Loucy (cell line): ENCODE results near the gene GRIPAP1.

Source experiments
- H2AFZ ChIP-seq: fragments of 200-600 bp; sonication (generic); 2 replicates; pipeline ENCODE4 v1.6.0; 2016; ENCODE audit warnings: antibody characterized with exemption, mild to moderate bottlenecking, low read length, moderate library complexity
- H3F3A ChIP-seq: fragments of 200-600 bp; 2 replicates; pipeline ENCODE4 v1.6.0; 2016; ENCODE audit warnings: antibody characterized with exemption, low read depth, mild to moderate bottlenecking
- H3K27me3 ChIP-seq: fragments of 200-600 bp; sonication (generic); 2 replicates; pipeline ENCODE4 v1.6.1; 2014; ENCODE audit warnings: low read length, mild to moderate bottlenecking; ENCODE audit not compliant: insufficient read depth, poor library complexity, severe bottlenecking
- H3K36me3 ChIP-seq: fragments of 200-600 bp; sonication (generic); 2 replicates; pipeline ENCODE4 v1.6.1; 2016; ENCODE audit warnings: low read length; ENCODE audit not compliant: insufficient read depth
- H3K4me1 ChIP-seq: fragments of 200-600 bp; sonication (generic); 2 replicates; pipeline ENCODE4 v1.5.1; 2014; ENCODE audit warnings: low read length, mild to moderate bottlenecking; ENCODE audit not compliant: insufficient read depth, poor library complexity, severe bottlenecking
- H3K4me2 ChIP-seq: fragments of 200-600 bp; sonication (generic); 2 replicates; pipeline ENCODE4 v1.6.0; 2014; ENCODE audit warnings: antibody characterized with exemption, low read length, low read depth, mild to moderate bottlenecking; ENCODE audit not compliant: poor library complexity, severe bottlenecking
- H3K4me3 ChIP-seq: fragments of 200-600 bp; sonication (generic); 2 replicates; pipeline ENCODE4 v1.5.1; 2014; ENCODE audit warnings: low read length, mild to moderate bottlenecking, mixed read lengths; ENCODE audit not compliant: poor library complexity, severe bottlenecking
- H3K79me2 ChIP-seq: fragments of 200-600 bp; sonication (generic); 2 replicates; pipeline ENCODE4 v1.6.1; 2014; ENCODE audit warnings: low read length; ENCODE audit not compliant: insufficient read depth
- H3K9ac ChIP-seq: fragments of 200-600 bp; sonication (generic); 2 replicates; pipeline ENCODE4 v1.6.0; 2014; ENCODE audit warnings: mild to moderate bottlenecking, low read depth, low read length, moderate library complexity; ENCODE audit not compliant: poor library complexity, severe bottlenecking
- H3K9me2 ChIP-seq: fragments of 200-600 bp; sonication (generic); replicated peaks from 2 replicates; pipeline ENCODE4 v1.6.1; 2016; ENCODE audit warnings: low read depth, low read length, mixed read lengths
- H3K9me3 ChIP-seq: fragments of 200-600 bp; sonication (generic); 2 replicates; pipeline ENCODE4 v1.6.1; 2014; ENCODE audit warnings: mild to moderate bottlenecking, antibody characterized with exemption, low read length, low read depth; ENCODE audit not compliant: insufficient read depth
- H4K20me1 ChIP-seq: fragments of 200-600 bp; sonication (generic); 2 replicates; pipeline ENCODE4 v1.6.0; 2014; ENCODE audit warnings: antibody characterized with exemption, low read length, mild to moderate bottlenecking; ENCODE audit not compliant: insufficient read depth, poor library complexity, severe bottlenecking
- CTCF ChIP-seq: fragments of 200-600 bp; sonication (generic); conservative IDR thresholded peaks from 2 replicates; pipeline ENCODE4 v1.5.1; 2014; ENCODE audit warnings: mild to moderate bottlenecking, antibody characterized with exemption, low read length
- EZH2phosphoT487 ChIP-seq: fragments of 200-600 bp; IDR thresholded peaks from 2 replicates; pipeline ENCODE4 v1.6.1; 2018; ENCODE audit warnings: antibody characterized with exemption, mild to moderate bottlenecking, moderate library complexity, borderline replicate concordance

Gene GRIPAP1

GRCh38 chrX:48923771-48924170 lies 78.3 kb downstream of the GRIPAP1 start:
- Histone ChIP-seq H3F3A (no peaks in the 10 kb centered on the region), H2AFZ (no peak overlapping the region), H4K20me1 (no peaks in the 10 kb centered on the region), H3K27me3 (no peaks in the 10 kb centered on the region), H3K9ac (no peak overlapping the region), H3K4me3 (no peak overlapping the region), H3K4me1 (peaks cover 11% of the 10 kb centered on the region), H3K4me2 (no peak overlapping the region), H3K36me3 (peaks cover 23% of the 10 kb centered on the region; the same call in 1 of the 2 replicates), H3K9me3 (no peaks in the 10 kb centered on the region), H3K79me2 (no peaks in the 10 kb centered on the region), H3K9me2 (no peaks in the 10 kb centered on the region)
- no peak for TF ChIP-seq CTCF
- no peak for TF ChIP-seq EZH2phosphoT487
